ENCODE data around the gene ZDHHC24.
"Not testable (repeated sequence)": the region's sequence is repeated elsewhere in the genome, so short reads cannot be mapped to it uniquely, and the experiment has no call there.

DNA sequence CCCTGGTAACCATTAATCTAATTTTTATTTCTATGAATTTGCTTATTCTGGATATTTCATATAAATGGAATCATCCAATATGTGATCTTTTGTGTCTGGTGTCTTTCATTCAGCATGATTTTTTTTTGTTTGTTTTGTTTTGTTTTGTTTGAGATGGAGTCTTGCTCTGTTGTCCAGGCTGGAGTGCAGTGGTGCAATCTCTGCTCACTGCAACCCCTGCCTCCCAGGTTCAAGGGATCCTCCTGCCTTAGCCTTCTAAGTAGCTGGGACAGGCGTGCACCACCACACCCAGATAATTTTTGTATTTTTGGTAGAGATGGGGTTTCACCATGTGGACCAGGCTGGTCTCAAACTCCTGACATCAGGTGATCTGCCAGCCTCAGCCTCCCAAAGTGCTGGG, 39.6 kb upstream of the ZDHHC24 start:
- not testable (repeated sequence) for TF ChIP-seq EZH2phosphoT487 (IDR thresholded peaks at IDR 0.05; ENCODE audit: borderline replicate concordance, low read depth, low read length)
- TF ChIP-seq, protein P1, sequence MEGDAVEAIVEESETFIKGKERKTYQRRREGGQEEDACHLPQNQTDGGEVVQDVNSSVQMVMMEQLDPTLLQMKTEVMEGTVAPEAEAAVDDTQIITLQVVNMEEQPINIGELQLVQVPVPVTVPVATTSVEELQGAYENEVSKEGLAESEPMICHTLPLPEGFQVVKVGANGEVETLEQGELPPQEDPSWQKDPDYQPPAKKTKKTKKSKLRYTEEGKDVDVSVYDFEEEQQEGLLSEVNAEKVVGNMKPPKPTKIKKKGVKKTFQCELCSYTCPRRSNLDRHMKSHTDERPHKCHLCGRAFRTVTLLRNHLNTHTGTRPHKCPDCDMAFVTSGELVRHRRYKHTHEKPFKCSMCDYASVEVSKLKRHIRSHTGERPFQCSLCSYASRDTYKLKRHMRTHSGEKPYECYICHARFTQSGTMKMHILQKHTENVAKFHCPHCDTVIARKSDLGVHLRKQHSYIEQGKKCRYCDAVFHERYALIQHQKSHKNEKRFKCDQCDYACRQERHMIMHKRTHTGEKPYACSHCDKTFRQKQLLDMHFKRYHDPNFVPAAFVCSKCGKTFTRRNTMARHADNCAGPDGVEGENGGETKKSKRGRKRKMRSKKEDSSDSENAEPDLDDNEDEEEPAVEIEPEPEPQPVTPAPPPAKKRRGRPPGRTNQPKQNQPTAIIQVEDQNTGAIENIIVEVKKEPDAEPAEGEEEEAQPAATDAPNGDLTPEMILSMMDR (conservative IDR thresholded peaks at IDR 0.05; ENCODE audit: low read length): not testable (repeated sequence)

Measured in OCI-LY7 (cell line).